ENCODE results near the gene DUSP5.

Gene DUSP5

DNA sequence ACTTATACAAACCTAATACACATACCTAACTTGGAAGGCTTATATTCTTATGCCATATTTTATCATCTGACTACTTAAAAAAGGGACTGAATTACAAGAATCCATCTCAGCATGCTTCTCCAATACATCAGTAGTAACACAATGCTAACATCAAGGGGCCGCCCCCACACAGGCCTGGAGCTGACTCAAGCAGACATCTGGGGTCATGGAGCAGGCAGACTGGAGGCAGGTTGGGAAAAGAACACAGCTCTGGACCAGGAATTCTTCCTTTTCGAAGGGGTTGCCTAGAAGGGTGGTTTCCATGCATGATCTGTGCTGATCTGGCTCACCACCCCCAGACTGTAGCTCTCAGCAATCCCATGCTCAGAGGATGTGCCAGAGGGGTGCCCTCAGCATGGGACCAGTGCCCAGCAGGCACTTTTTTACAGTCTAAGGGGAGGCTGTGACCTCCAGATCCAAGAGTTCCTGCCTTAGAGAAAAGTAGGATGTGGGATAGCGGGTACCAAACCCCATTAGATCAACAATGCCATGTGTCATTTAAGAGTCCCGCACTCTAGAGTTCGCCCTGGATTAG, 26.1 kb upstream of the DUSP5 start:
- TF ChIP-seq POLR2A (IDR thresholded peaks at IDR 0.05; ENCODE audit: low read depth, low read length): no peak
- FAIRE-seq: no peak

DNA sequence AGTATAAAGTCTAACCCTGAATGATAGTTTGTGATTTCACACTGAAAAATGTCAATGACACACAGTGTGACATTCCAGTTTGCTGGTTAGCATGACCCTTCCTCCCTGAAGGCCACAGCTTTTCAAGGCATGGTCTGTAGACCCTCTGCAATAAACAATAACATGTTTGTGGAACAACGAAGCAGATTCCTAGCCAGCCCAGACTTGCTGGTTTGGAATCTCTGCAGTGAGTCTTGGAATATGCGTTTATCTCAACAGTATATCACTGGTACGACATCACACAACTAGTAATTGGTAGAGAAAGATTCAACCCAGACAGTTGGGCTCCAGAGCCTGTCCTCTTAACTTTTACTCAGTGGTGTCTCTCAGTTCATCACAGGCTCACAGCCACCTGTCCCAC, 23.7 kb upstream of the DUSP5 start:
- DNase-seq (ENCODE audit: insufficient read length, low spot score) (no peak), FAIRE-seq (no peak)
- TF ChIP-seq POLR2A (IDR thresholded peaks at IDR 0.05; ENCODE audit: low read depth, low read length): no peak

More for the DNA sequence above, 26.1 kb upstream of the DUSP5 start:
- no peak for DNase-seq (ENCODE audit: insufficient read length, low spot score)

DNA sequence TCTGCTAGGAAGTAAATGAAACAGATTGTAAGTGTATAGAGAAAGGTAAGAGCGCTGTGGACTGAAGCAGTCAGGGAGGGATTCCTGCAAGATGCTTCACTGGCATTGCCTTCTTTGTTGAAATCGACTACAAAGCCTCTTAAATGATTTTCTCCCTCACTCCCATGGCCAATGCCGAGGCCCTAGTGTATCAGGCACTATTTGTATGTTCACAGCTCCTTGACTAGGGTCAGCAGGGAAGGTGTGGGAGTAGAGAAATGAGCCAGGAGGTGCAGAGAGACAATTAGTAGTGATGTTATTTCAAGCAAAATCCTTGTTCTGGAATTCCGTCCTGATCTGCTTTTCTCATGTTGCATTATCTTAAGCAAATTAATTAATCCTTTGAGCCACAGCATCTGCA, 22.9 kb upstream of the DUSP5 start:
- DNase-seq (ENCODE audit: insufficient read length, low spot score): no peak
- no peak for FAIRE-seq
- no peak for TF ChIP-seq POLR2A (IDR thresholded peaks at IDR 0.05; ENCODE audit: low read depth, low read length)

DNA sequence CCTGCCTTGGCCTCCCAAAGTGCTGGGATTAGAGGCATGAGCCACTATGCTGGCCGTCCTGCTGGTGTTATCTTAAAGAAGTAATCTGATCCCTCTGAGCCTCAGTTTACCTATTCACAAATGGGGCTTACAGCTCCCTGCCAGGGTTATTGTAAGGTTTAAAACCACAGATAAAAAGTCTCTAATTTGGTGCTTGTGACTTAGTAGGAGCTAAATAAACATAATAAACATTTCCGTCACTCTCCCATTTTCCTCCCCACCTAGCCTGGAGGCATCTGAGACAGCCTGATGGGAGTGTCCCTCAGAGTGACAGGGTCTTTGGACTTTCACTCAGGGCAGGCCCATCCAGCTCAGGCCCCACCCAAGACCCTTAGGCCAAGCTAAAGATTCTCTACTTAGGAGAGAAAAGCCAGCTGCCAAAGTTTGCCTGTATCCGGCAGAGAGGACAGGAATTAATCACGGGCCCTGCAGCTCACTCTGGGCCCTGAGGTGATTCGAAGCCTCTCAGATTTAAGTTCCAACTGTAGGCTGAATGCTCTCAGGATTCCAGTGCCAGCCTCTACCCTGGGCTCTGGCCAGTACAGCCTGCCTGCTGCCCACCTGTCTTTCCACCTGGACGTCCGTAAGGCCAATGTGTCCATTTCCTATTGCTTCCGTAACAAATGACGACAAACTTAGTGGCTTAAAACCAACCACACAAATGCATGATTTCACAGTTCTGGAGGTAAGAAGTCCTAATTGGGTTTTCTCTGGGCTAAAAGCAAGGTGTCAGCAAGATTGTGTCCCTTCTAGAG, 21.8 kb upstream of the DUSP5 start:
- no peak for TF ChIP-seq POLR2A (IDR thresholded peaks at IDR 0.05; ENCODE audit: low read depth, low read length)
- FAIRE-seq (no peak), DNase-seq (ENCODE audit: insufficient read length, low spot score) (no peak)

DNA sequence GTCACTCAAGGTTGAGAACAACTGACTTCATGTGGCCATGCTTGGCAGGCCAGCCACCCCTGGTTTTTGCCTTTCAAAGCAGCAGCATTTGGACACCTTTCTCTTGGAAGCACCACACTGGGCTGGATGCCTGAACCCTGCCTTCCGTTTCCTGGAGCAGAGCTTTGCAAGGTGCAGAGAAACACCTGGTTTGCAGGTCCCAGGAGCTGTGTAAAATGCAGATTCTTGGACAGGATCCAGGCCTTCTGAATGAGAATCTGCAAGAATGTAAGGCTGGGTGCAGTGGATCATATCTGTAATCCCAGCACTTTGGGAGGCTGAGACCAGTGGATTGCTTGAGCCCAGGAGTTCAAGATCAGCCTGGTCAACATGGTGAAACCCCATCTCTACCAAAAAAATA, 18.0 kb upstream of the DUSP5 start:
- FAIRE-seq: no peak
- TF ChIP-seq POLR2A (IDR thresholded peaks at IDR 0.05; ENCODE audit: low read depth, low read length): no peak
- DNase-seq (ENCODE audit: insufficient read length, low spot score): no peak

DNA sequence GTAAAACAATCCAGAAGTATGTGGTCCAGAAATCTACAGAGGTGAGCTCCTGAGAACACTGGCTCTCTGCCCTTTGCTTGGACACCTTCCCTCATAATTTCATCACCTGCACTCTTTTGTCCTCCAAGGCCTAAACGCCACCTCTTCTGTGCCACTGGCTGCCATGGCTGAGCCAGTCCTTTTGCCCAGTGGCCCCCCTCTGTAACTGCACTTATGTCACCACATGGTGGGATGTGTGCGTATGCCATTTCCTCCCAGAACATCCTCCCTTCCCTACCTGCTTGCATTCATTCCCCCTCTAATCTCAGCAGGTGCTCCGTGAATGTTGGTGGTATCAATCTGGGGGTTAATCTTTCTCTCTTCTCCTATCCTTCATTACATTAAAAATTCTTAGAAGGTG, 17.3 kb upstream of the DUSP5 start:
- DNase-seq (ENCODE audit: insufficient read length, low spot score) (no peak), FAIRE-seq (no peak)
- no peak for TF ChIP-seq POLR2A (IDR thresholded peaks at IDR 0.05; ENCODE audit: low read depth, low read length)

DNA sequence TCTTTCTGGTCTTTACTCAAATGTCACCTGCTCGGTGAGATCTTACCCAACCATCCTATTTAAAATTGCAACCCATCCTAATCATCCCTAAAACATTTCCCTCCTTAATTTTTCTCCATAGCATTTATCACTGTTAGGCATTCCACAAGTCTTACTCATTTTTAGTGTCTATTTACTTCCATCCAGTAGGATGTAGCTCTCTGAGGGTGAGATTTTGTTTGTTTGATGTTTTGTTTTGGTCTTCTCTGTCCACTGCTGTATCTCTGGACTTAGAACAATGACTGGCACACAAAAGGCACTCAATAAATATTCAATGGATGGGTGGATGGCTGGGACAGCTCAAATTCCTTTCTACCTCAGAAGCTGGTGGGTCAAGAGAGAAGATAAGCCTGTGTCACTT, 15.8 kb upstream of the DUSP5 start:
- FAIRE-seq (no peak), DNase-seq (ENCODE audit: insufficient read length, low spot score) (no peak)
- TF ChIP-seq POLR2A (IDR thresholded peaks at IDR 0.05; ENCODE audit: low read depth, low read length): no peak

DNA sequence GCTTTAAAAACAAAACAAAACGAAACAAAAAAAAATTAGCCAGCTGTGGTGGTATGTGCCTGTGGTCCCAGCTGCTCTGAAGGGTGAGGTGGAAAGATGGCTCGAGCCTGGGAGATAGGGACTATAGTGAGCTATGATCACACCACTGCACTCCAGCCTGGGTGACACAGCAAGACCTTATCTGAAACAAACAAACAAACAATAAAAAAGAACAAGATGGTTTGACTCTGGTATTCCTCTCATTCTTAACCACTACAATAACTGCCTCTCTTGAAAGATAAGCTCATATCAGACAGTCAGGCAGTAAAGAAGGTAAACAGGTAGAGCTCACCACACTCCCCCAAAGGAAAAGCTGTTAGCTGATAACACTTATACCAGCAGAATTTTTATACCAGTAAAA, 14.1 kb upstream of the DUSP5 start:
- TF ChIP-seq POLR2A (IDR thresholded peaks at IDR 0.05; ENCODE audit: low read depth, low read length): no peak

DNA sequence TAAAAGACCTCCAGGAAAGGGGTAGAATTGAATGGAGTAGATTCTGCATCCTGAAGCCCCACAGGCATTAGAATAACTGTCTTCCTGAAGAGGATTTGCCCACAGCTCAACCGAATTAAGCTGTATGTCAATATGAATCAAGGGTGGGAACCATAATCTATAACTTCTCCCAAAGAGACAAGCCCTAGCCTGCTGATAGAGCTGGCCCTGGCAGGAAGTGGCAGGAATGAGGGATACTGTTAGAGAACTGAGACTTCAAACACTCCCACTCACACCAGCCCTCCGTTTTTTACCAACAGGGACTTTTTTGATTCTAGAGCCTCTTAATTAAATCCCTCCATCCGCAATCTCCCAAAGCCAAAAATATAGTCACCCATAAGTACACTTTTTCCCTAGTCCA, 12.2 kb upstream of the DUSP5 start:
- TF ChIP-seq POLR2A (IDR thresholded peaks at IDR 0.05; ENCODE audit: low read depth, low read length): no peak
- FAIRE-seq (no peak), DNase-seq (ENCODE audit: insufficient read length, low spot score) (no peak)

More for the DNA sequence above, 14.1 kb upstream of the DUSP5 start:
- FAIRE-seq (no peak), DNase-seq (ENCODE audit: insufficient read length, low spot score) (no peak)

DNA sequence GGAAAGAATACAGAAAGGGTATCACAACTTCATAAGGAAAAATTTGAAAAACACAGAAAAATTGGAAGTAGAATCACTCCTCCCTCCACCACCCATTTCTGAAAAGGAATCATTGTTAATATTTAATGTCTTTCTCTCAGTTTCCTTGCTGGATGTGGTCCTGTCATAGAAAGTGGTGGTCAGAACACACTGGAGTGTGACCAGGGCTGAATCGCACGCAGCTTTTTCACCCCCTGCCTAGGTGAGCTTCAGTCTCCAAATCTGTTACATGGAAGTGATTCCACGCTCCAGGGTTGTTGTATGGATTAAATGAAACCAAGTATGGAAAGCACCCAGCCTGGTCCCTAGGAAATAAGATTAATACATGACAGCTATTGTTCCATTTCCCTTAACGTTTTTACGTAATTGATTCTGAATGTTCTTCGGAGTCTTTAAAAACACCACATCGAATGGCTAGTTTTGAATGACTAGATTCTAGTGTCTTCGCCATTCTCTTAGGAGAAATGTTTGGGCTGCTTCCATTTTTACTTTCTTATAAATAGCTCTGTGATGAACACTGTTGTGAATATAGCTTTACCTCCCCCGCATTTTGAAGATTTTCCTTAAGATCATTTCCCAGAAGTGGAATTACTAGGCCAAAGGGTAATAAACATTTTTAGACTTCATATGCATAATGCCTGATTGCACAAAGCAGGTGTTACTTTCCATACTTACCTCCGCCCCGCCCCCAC, 10.9 kb upstream of the DUSP5 start:
- DNase-seq (ENCODE audit: insufficient read length, low spot score) (no peak), FAIRE-seq (no peak)
- TF ChIP-seq POLR2A (IDR thresholded peaks at IDR 0.05; ENCODE audit: low read depth, low read length): no peak

DNA sequence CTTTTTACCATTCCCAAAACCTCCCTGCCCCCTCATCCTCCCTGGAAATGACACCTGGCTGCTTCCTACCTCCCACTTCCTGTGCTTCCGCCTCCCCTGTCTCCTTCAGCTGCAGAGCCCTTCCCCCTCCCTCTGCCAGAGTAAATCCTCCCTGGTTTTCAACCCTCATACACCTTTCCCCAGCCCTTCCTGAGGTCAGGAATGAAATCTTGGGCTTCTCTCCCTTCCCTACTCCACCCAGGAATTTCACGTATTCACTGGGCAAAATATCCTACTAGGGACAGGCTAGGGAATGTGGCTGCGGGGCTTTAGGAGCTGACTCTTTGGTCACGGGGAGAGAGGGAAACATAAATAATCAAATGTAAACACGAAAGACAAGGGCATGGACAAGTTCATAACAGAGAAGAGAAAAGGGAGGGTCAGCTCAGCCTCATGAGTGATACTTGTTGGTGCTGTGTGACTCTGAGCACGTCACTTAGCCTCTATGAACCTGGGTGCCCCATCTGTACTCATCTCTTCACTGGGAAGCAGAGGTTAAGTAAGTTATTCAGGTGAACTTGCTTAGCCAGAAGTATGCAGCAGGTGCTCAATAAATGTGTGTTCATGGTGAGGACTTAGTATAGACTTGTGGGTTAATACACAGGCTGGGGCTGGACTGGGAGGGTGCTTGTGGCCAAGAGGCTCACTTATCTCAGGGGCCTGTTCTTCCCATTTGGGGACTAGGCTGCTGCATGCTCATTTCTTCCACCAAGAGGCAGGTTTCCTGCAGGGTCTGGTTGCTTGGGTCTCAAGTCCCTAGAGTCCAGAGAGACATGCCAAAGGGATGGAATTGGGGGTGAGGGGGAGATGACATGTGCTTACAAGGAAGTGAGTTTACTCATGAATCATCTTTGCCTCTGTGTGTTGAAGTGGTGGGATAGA, 10.0 kb upstream of the DUSP5 start:
- no peak for FAIRE-seq
- no peak for TF ChIP-seq POLR2A (IDR thresholded peaks at IDR 0.05; ENCODE audit: low read depth, low read length)

DNA sequence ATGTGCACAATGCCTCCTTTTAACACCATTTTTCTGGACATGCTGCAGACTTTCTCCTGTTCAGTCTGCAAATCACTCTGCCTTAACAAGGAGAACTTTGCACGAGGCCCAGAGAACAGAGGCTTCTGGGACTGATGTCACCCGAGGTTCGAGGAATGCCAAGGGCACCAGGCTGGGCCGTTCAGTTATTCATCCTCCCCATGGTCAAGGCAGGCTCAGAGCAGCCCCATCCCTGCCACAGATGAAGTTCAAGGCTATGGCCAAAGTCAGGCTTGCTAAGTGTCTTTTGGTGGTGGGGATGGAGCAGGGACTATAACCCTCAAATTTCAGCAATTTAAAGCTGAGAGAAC, 9.4 kb upstream of the DUSP5 start:
- FAIRE-seq (no peak), DNase-seq (ENCODE audit: insufficient read length, low spot score) (no peak)
- no peak for TF ChIP-seq POLR2A (IDR thresholded peaks at IDR 0.05; ENCODE audit: low read depth, low read length)

More for the DNA sequence above, 10.0 kb upstream of the DUSP5 start:
- DNase-seq (ENCODE audit: insufficient read length, low spot score): no peak

DNA sequence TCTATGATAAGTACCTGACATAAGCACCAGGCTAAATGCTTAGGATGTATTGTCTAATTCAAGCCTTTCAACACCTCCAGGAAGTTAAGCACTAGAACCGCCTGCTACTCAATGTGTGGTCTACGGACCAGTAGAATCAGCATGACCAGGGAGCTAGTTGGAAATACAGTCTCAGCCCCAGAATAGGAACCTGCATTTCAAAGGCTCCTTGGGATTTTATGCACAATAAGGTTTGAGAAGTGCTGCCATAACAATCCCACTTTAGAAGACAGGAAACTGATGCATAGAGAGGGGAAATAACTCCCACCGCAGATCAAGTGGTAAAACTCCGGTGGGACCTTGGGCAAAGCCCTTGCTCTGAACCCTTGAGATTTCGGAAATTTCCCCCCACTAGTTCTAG, 8.8 kb upstream of the DUSP5 start:
- TF ChIP-seq POLR2A (IDR thresholded peaks at IDR 0.05; ENCODE audit: low read depth, low read length): no peak
- no peak for FAIRE-seq

DNA sequence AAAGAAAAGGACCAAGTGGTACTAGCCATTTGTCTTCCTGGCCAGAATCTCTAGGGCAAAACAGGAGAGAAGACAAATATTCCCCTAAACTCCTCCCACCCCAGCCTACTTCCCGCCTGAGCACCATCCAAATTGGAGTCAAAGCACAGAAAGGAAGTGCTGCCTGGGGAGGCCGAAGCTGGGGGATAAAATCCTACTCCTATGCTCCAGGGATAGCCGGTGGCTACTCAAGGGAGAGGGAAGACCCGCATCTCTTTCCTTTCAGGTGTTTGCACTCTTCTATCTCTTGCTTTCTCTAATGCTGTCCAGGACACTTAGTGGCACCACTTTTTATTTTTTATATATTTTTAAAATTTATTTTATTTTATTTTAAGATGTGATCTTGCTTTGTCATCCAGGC, 7.1 kb upstream of the DUSP5 start:
- FAIRE-seq: no peak
- no peak for DNase-seq (ENCODE audit: insufficient read length, low spot score)
- TF ChIP-seq POLR2A (IDR thresholded peaks at IDR 0.05; ENCODE audit: low read depth, low read length): no peak

More for the DNA sequence above, 8.8 kb upstream of the DUSP5 start:
- DNase-seq (ENCODE audit: insufficient read length, low spot score): no peak

Data from H54 (cell line).